ENCODE data around the gene SCAMP2.

- TF ChIP-seq EZH2 (IDR thresholded peaks at IDR 0.05): no peak
- TF ChIP-seq CTCF (IDR thresholded peaks at IDR 0.05 in 2 of 3, conservative IDR thresholded peaks at IDR 0.05 in 1 of 3; ENCODE audit: borderline replicate concordance in 1 of 3, insufficient read depth in 1 of 3, low read depth in 2 of 3, low read length in 2 of 3): no peak
- no peak for TF ChIP-seq SIN3A (IDR thresholded peaks at IDR 0.05; ENCODE audit: low read depth)
- TF ChIP-seq POLR2AphosphoS5 (IDR thresholded peaks at IDR 0.05; ENCODE audit: low read depth, low read length): no peak
- no peak for TF ChIP-seq REST (IDR thresholded peaks at IDR 0.05; ENCODE audit: low read depth)
- TF ChIP-seq SRF (IDR thresholded peaks at IDR 0.05; ENCODE audit: low read depth): no peak
- no peak for TF ChIP-seq RAD21 (IDR thresholded peaks at IDR 0.05; ENCODE audit: low read depth)
- TF ChIP-seq POLR2A (IDR thresholded peaks at IDR 0.05; ENCODE audit: borderline replicate concordance, extremely low read depth, insufficient read depth, insufficient read length): no peak
Measured at GRCh38 chr15:74869372-74869725, 3.8 kb downstream of the SCAMP2 start.

Measured in HCT116 (cell line).